GM19372 (cell line): ENCODE data around the gene OR5K2.

Experiments
- ATAC-seq: cut with Tn5 transposase; IDR thresholded peaks from one replicate; pipeline ENCODE4 v1.9.1; 2021; ENCODE audit warnings: mild to moderate bottlenecking, low read depth, moderate library complexity; ENCODE audit not compliant: unreplicated experiment

The OR5K2 gene

GRCh38 chr3:98497381-98497780, at the start of gene OR5K2:
Gene OR5K2, plus strand, starts transcription at chr3:98497681. Its CDS starts 0 bp downstream, at chr3:98497681.
- no peak for ATAC-seq

GRCh38 chr3:98449606-98450193, 47.8 kb upstream of the OR5K2 start:
- no peak for ATAC-seq

- ATAC-seq, result no peak
These were observed 47.1 kb upstream of the OR5K2 start for GRCh38 chr3:98450372-98450771.

GRCh38 chr3:98453827-98454226, 43.7 kb upstream of the OR5K2 start:
- ATAC-seq, result no peak

- ATAC-seq, result no peak
These were observed 42.6 kb upstream of the OR5K2 start for GRCh38 chr3:98454929-98455328.

- ATAC-seq, result no peak
These were observed 39.9 kb upstream of the OR5K2 start for GRCh38 chr3:98457543-98457942.

GRCh38 chr3:98460220-98460619, 37.3 kb upstream of the OR5K2 start:
- ATAC-seq, result no peak

GRCh38 chr3:98462901-98463300, 34.6 kb upstream of the OR5K2 start, which contains the start of gene OR5K1:
Gene OR5K1, plus strand, starts transcription at chr3:98463201. Its CDS starts 6,376 bp downstream, at chr3:98469577.
- ATAC-seq, result no peak

- no peak for ATAC-seq
These were observed 14.6 kb upstream of the OR5K2 start for GRCh38 chr3:98482717-98483482.

GRCh38 chr3:98483626-98484025, 13.9 kb upstream of the OR5K2 start:
- ATAC-seq, result no peak

- no peak for ATAC-seq
These were observed 2.5 kb downstream of the OR5K2 start for GRCh38 chr3:98500019-98500418.

- no peak for ATAC-seq
These were observed 3.8 kb downstream of the OR5K2 start for GRCh38 chr3:98501270-98501669.

GRCh38 chr3:98501863-98502576, 4.5 kb downstream of the OR5K2 start:
- ATAC-seq, result no peak

- no peak for ATAC-seq
These were observed 7.1 kb downstream of the OR5K2 start for GRCh38 chr3:98504539-98504938.

GRCh38 chr3:98508582-98508981, 11.1 kb downstream of the OR5K2 start:
- no peak for ATAC-seq

- no peak for ATAC-seq
These were observed 15.1 kb downstream of the OR5K2 start for GRCh38 chr3:98512576-98512975.

GRCh38 chr3:98513091-98513511, 15.6 kb downstream of the OR5K2 start:
- no peak for ATAC-seq

- ATAC-seq, result no peak
These were observed 16.3 kb downstream of the OR5K2 start for GRCh38 chr3:98513736-98514135.

- ATAC-seq, result no peak
These were observed 17.5 kb downstream of the OR5K2 start for GRCh38 chr3:98514948-98515347.

GRCh38 chr3:98518816-98519215, 21.3 kb downstream of the OR5K2 start:
- no peak for ATAC-seq

- ATAC-seq, result no peak
These were observed 21.9 kb downstream of the OR5K2 start for GRCh38 chr3:98519351-98519750.
